Activated T-cell treated with anti-CD3 and anti-CD28 coated beads for 4 hours (primary cell): ENCODE results near the gene HPS4.

Source experiments
- DNase-seq: peaks from one replicate; pipeline ENCODE4 v3.0.0-alpha.2; 2020

The HPS4 gene

DNA sequence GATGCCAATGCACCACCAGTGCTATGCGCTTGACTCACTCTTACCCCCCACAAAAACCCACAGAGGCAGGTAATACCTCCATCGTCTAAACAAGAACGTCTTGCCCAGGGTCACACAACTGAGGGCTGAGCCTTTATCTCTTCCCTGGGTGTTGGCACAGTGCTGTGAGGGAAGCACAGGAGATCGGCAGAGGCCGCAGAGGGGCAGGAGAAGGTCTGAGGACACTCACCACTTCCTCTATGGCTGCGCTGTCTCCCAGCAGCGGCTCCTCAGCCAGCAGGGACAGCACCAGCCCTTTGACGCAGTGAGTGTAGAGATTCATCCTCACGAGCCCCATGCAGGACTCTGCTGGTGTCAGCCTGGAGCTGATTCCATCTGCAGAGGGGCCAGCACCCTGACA is 19.9 kb downstream of the HPS4 start:
- DNase-seq: no peak

- DNase-seq: no peak
These were observed 20.4 kb downstream of the HPS4 start for GRCh38 chr22:26463101-26463661.

DNA sequence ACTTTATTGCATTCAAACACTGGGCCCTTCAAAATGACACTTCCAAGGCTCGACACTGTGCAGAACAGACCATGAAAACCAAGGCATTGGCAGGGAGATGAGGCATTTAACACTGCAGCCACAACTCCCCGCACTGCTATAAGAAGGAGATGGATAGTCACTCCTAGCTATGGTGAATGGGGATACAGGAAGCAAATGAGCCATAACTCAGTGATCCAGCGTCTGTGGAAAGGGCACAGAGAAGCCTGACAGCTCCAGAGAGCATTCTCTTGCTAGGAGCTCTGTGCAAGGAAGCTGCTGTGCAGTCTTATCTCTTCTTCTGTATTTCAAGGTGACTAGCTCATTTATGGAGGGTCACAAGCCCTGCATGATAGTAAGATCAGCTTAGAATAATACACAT is 20.9 kb downstream of the HPS4 start:
- DNase-seq: no peak

DNA sequence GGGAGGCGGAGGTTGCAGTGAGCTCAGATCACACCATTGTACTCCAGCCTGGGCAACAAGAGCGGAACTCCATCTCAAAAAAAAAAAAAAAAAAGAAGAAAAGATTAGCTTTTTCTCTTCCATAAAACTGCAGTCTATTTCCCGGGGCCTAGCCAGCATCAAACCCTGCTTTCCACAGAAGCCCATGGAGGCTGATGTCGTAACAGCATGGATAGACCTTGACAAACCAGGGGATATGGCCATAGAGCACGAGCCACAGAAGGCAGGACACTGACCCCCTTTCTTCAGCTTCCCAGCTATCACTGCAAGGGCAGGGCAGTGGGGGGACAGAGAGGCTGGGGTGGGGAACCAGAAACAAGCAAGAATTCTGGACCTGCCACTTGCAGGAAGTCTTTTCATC is 21.5 kb downstream of the HPS4 start:
- no peak for DNase-seq

- DNase-seq: peak; percentile 27
These were observed 22.3 kb downstream of the HPS4 start for GRCh38 chr22:26461188-26461810.

- DNase-seq: no peak
These were observed 23.4 kb downstream of the HPS4 start for GRCh38 chr22:26460202-26460601.

GRCh38 chr22:26457661-26458272 is 25.8 kb downstream of the HPS4 start:
- no peak for DNase-seq

DNA sequence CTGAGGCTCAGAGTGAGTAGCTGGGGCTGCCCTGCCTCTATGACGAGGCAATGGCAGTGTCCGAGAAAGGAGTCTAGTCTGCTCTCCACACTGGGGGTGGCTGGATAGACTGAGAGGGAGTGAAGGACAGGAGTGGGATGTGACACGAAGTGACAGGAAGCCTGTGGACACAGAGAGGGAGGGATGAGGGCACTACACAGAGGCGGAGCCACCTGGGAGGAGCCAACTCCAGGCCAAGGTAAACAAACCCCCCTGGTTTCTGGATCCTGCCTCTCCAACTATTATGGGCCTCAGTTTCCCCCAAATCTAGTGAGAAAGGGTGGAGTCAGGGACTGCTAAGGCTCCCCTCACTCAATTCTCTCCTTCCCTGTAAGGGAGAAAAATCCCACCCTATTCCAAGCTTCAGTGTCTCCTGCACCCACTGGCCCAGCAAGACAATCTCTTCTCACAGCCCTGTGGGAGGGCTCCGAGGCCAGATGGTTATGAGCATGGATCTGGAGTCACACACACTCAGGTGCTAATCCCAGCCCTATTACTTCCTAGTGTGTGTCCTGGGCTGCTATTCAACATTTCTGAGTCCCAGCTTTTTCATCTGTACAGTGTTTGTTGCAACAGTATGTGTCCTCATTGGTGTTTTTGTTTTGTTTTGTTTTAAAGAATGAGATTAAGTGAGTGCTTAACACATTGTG is 29.6 kb downstream of the HPS4 start:
- DNase-seq: no peak

DNA sequence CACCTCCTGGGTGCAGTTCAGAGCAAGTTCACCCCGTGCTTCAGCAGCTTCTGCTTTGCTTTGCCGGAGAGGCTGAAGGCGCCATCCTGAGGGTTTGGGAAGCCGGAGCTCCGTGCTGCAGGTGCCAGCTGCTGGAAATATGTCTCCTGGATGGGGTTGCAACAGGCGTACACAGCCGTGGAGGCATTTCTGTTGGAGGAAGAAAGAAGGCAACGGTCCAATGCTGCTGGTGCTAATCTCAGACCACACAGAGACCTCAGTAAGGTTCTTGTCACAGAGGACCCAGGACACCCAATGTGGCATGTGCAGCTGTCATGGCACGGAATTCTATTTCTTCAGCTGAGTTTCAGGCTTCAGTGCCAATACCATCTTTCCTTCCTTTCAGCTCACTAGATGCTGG is 30.4 kb downstream of the HPS4 start:
- DNase-seq: no peak

- DNase-seq: no peak
These were observed 31.2 kb downstream of the HPS4 start for GRCh38 chr22:26452236-26453016.

DNA sequence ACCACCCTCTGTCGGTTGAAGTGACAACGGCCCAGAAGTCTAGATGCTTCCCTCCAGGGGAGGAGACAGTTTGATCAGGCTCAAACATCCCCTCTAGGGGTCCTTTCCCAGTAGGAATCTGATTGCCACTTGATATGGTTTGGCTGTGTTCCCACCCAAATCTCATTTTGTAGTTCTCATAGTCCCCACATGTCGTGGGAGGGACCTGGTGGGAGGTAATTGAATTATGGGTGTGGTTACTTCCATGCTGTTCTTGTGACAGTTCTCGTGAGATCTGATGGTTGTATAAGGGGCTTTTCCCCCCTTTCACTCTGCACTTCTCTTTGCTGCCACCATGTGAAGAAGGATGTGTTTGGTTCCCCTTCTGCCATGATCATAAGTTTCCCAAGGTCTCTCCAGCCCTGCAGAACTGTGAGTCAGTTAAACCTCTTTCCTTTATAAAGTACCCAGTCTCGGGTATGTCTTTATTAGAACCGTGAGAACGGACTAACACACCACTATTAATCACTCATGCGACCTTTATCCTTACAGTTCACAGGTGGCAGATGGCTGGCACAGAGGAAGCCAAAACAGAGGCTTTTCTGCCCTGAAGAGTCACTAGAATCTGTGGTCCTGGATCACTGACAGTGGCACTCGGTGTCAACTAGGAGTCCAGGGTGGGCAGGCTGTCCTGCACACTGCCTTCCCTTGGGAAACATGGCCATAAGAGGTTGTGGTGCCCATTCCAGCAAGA is 33.0 kb downstream of the HPS4 start:
- no peak for DNase-seq

- no peak for DNase-seq
These were observed 34.6 kb downstream of the HPS4 start for GRCh38 chr22:26448941-26449340.

- no peak for DNase-seq
These were observed 35.2 kb downstream of the HPS4 start for GRCh38 chr22:26448334-26448733.

- DNase-seq: no peak
These were observed 35.8 kb downstream of the HPS4 start for GRCh38 chr22:26447584-26448329.

DNA sequence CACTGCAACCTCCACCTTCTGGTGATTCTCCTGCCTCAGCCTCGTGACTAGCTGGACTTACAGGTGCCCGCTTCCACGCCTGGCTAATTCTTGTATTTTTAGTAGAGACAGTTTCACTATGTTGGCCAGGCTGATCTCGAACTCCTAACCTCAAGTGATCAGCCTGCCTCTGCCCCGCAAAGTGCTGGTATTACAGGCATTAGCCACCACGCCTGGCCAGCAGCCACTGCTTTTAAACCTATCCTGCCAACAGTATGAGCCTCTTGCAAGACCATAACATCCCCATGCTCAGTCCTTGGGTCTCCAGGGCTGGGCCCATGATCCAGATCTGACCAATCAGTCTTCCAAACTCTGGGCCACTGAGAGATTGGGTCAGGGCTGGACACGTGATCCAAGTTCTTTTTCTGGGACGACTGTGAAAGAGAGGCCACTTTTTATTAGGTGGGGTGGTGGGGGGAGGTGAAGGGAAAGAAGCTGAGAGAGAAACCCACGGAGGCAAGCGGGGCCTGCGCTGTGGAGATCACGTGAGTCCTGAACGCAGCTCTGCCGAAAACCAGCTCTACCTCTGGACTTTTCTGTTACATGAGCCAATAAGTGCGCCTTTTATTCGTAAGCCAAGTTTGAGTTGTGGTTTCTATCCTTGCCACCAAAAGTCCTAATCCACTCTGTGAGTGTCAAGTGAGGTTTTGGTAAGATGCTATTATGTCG is 36.6 kb downstream of the HPS4 start:
- no peak for DNase-seq

DNA sequence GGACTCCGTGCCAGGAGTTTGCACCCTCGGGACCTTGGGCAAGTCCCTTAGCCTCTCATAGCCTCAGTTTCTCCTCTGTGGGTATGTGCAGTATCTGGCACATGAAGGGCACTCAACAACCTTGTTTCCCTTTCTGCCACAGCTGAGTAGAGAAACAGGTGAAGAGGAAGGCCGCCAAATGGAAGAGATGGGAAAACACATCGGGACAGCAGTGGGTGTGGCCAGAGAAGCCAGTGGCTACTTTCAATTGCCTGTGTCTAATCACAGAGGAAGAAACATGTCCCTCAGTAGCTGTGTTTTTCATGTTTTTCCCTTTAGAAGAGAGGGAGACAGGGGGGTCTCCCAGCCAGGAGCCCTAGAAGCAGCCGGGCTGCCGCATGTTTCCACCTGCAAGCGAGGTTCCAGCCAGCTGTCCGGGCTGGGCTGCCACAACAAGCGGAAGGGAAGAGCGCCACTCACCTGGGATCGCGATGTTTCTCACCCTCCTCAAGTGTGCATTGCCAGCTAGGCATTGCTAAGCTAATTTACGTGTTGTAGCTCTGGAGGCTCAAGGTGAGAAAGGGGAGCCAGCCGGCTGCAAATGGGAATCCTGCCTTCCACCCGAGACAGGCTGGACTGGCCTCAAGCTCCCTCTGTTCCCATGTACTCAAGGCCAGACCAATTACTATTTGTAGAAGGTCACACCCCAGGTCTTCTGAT is 37.9 kb downstream of the HPS4 start:
- no peak for DNase-seq

- no peak for DNase-seq
These were observed 38.8 kb downstream of the HPS4 start for GRCh38 chr22:26444777-26445176.

DNA sequence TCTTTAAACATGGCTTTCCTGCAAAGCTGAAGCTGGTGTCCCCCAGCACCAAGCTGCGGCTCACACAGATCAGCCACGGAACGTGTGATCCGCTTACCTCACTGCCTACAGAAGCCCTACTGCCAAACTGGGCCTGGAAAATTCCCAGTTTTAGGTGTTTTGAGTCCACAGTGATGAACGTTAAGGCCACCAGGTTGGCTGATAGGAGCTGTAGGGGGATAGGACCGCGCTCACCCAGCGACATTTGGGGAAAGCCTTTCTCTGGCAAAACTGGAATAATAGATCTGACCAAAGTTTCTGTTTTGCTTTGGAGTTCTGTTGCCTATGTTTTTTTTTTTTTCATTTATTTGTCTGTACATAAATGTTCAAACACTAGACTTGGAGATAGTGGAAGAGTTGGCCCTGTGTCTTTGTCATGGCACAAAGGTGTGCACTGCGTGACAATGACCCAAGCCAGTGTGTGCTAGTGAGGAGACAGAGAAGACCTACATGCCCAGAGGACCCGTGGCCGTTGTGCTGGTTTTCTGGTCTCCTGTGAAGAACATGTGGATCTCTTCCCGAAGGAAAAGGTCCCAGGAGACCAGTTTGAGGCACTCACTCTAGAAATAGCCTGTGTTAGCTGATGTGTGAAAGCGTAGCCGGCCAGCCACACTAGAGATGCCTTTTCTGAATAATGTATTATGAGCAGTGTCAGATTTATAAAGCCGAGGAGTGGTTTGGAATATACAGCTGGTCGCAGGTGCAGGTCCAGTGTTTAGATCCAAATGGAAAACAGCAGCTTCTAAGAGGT is 39.5 kb downstream of the HPS4 start:
- DNase-seq: no peak

DNA sequence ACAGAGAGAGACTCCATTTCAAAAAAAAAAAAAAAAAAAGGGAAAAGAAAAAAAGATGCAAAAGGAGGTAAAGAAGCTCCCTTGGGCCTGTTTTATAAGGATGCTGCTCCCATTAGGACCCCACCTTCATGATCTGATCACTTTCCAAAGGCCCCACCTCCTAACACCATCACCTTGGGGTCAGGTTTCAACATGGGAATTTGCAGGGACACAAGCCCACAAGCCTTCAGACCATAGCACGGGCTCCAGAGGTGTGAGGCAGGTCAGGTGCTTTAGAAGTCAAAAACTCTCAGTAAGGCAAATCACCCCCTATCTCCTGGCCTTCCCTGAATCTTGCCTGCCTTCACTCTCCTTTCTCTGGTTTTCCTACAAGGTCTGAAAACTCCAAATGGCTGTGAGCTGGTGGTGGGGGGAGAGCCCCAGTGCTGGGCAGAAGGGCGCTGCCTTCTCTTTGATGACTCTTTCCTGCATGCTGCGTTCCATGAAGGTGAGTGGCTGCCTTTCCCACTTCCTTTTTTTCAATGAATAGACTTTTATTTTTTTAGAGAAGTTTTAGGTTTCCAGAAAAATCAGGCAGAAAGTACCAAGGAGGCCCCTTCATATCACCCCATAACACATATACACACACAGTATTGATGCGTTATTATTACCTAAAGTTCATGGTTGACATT is 41.4 kb downstream of the HPS4 start:
- no peak for DNase-seq
